HEK293 (cell line): Measurements from ENCODE around the gene ZNF722.

Source experiments
- ZFHX2 ChIP-seq: fragments of 450-650 bp; formaldehyde crosslinking; conservative IDR thresholded peaks from 2 replicates; pipeline ENCODE4 v1.5.1; 2016; ENCODE audit warnings: missing biosample characterization, missing genetic modification characterization
- ZNF132 ChIP-seq: fragments of 450-650 bp; formaldehyde crosslinking; IDR thresholded peaks from 2 replicates; pipeline ENCODE4 v1.5.1; 2017; ENCODE audit warnings: missing biosample characterization, missing genetic modification characterization, borderline replicate concordance

GRCh38 chr7:64037095-64037494, 38.4 kb downstream of the ZNF722 start:
- TF ChIP-seq ZNF132 (tag by site-specific recombination) (no peak), ZFHX2 (tag by site-specific recombination) (no peak)
